Large intestine (tissue), 3 donors: Measurements from ENCODE around the gene IL19. TPM values are rescaled to one million over a fixed set of nuclear protein-coding genes. Genes with fewer than 3 reads are reported as not detected.

Experiments used
- DNase-seq, 2 donors: peaks; one replicate each; pipeline versions ENCODE4 v3.0.0 to v3.0.0-alpha.2; 2013
- H3K27ac ChIP-seq: one replicate; pipeline ENCODE4 v1.5.1; 2013; ENCODE audit warnings: low read length
- H3K27me3 ChIP-seq: 2 replicates; pipeline ENCODE4 v1.6.1; 2013; ENCODE audit warnings: low read length; ENCODE audit not compliant: control insufficient read depth, insufficient read depth
- H3K36me3 ChIP-seq: 2 replicates; pipeline ENCODE4 v1.6.1; 2013; ENCODE audit warnings: low read length; ENCODE audit not compliant: control insufficient read depth, insufficient read depth
- H3K4me1 ChIP-seq: one replicate; pipeline ENCODE4 v1.6.1; 2013; ENCODE audit warnings: low read length; ENCODE audit not compliant: control insufficient read depth, insufficient read depth
- H3K4me3 ChIP-seq: one replicate; pipeline ENCODE4 v1.5.1; 2013; ENCODE audit warnings: low read length
- H3K9me3 ChIP-seq: one replicate; pipeline ENCODE4 v1.6.1; 2013; ENCODE audit warnings: mild to moderate bottlenecking, low read depth, low read length, moderate library complexity; ENCODE audit not compliant: control insufficient read depth
- WGBS: methylation state at CpG from one replicate; pipeline ENCODE4 v1.1.5; 2013; ENCODE audit warnings: low lambda C conversion rate; ENCODE audit not compliant: insufficient coverage; 5-methylcytosine and 5-hydroxymethylcytosine counted together
- polyA plus RNA-seq: library from polyadenylated mRNA; unstranded; fragments of 120-200 nt; gene quantifications from one replicate; pipeline ENCODE4 v1.2.1, GENCODE V29; 2013

Gene IL19
- polyA plus RNA-seq, 1 donor = not detected

GRCh38 chr1:206729507-206729906, 41.1 kb upstream of the IL19 start:
- H3K27me3 ChIP-seq = no peaks in the 10 kb centered on the region
- no peak overlapping the region for H3K4me3 ChIP-seq
- no peaks in the 10 kb centered on the region for H3K9me3 ChIP-seq
- no peaks in the 10 kb centered on the region for H3K4me1 ChIP-seq
- WGBS = no CpG with 5 or more reads among the region's 3 CpGs
- no peak for DNase-seq
- peaks cover 59% of the 10 kb centered on the region for H3K36me3 ChIP-seq
- no peak overlapping the region for H3K27ac ChIP-seq

GRCh38 chr1:206732508-206732907, 38.1 kb upstream of the IL19 start:
- Histone ChIP-seq H3K4me3 (no peak overlapping the region), H3K27me3 (no peaks in the 10 kb centered on the region), H3K27ac (no peak overlapping the region), H3K9me3 (no peaks in the 10 kb centered on the region), H3K4me1 (no peaks in the 10 kb centered on the region), H3K36me3 (peaks cover 76% of the 10 kb centered on the region)
- no peak for DNase-seq
- WGBS = no CpG with 5 or more reads among the region's 11 CpGs

- Histone ChIP-seq H3K36me3 (peaks cover 76% of the 10 kb centered on the region), H3K4me1 (no peaks in the 10 kb centered on the region), H3K4me3 (no peak overlapping the region), H3K27ac (no peak overlapping the region), H3K9me3 (no peaks in the 10 kb centered on the region), H3K27me3 (no peaks in the 10 kb centered on the region)
- no CpG with 5 or more reads among the region's 11 CpGs for WGBS
- DNase-seq = no peak
These were observed 37.6 kb upstream of the IL19 start for GRCh38 chr1:206732992-206733391.

GRCh38 chr1:206734499-206735142, 36.0 kb upstream of the IL19 start:
- no peak for DNase-seq
- H3K4me3 ChIP-seq = no peak overlapping the region
- H3K27ac ChIP-seq = no peak overlapping the region
- H3K36me3 ChIP-seq = peaks cover 64% of the 10 kb centered on the region
- H3K27me3 ChIP-seq = no peaks in the 10 kb centered on the region
- no peaks in the 10 kb centered on the region for H3K4me1 ChIP-seq
- no CpG with 5 or more reads among the region's 9 CpGs for WGBS
- H3K9me3 ChIP-seq = no peaks in the 10 kb centered on the region

- no peak overlapping the region for H3K27ac ChIP-seq
- WGBS = no CpG with 5 or more reads among the region's 5 CpGs
- H3K4me3 ChIP-seq = no peak overlapping the region
- peaks cover 55% of the 10 kb centered on the region for H3K36me3 ChIP-seq
- DNase-seq = no peak
- no peaks in the 10 kb centered on the region for H3K9me3 ChIP-seq
- H3K4me1 ChIP-seq = no peaks in the 10 kb centered on the region
- no peaks in the 10 kb centered on the region for H3K27me3 ChIP-seq
These were observed 35.0 kb upstream of the IL19 start for GRCh38 chr1:206735553-206736031.

GRCh38 chr1:206736878-206737728, 33.5 kb upstream of the IL19 start:
- no peak for DNase-seq
- Histone ChIP-seq H3K4me3 (no peak overlapping the region), H3K27me3 (no peaks in the 10 kb centered on the region), H3K27ac (no peak overlapping the region), H3K36me3 (peaks cover 40% of the 10 kb centered on the region), H3K4me1 (no peaks in the 10 kb centered on the region), H3K9me3 (no peaks in the 10 kb centered on the region)
- no CpG with 5 or more reads among the region's 14 CpGs for WGBS

- no peak overlapping the region for H3K27ac ChIP-seq
- no peaks in the 10 kb centered on the region for H3K9me3 ChIP-seq
- peaks cover 33% of the 10 kb centered on the region for H3K36me3 ChIP-seq
- H3K4me1 ChIP-seq = no peaks in the 10 kb centered on the region
- H3K27me3 ChIP-seq = no peaks in the 10 kb centered on the region
- WGBS = no CpG with 5 or more reads among the region's 3 CpGs
- H3K4me3 ChIP-seq = no peak overlapping the region
- DNase-seq = no peak
These were observed 32.8 kb upstream of the IL19 start for GRCh38 chr1:206737729-206738201.

GRCh38 chr1:206738370-206739366, 31.9 kb upstream of the IL19 start:
- H3K9me3 ChIP-seq = no peaks in the 10 kb centered on the region
- H3K4me3 ChIP-seq = no peak overlapping the region
- H3K27ac ChIP-seq = no peak overlapping the region
- no peak for DNase-seq
- WGBS = no CpG with 5 or more reads among the region's 3 CpGs
- peaks cover 26% of the 10 kb centered on the region for H3K36me3 ChIP-seq
- no peaks in the 10 kb centered on the region for H3K4me1 ChIP-seq
- no peaks in the 10 kb centered on the region for H3K27me3 ChIP-seq

- Histone ChIP-seq H3K36me3 (peaks cover 17% of the 10 kb centered on the region), H3K27ac (no peak overlapping the region), H3K9me3 (no peaks in the 10 kb centered on the region), H3K4me1 (no peaks in the 10 kb centered on the region), H3K27me3 (no peaks in the 10 kb centered on the region), H3K4me3 (no peak overlapping the region)
- DNase-seq = no peak
- WGBS = no CpG with 5 or more reads among the region's 5 CpGs
These were observed 31.0 kb upstream of the IL19 start for GRCh38 chr1:206739411-206740076.
